ENCODE data around the gene GLT8D2. TPM values are rescaled to one million over a fixed set of nuclear protein-coding genes. Genes with fewer than 3 reads are reported as not detected.
"Not testable (repeated sequence)": the region's sequence is repeated elsewhere in the genome, so short reads cannot be mapped to it uniquely, and the experiment has no call there.

GLT8D2 gene
- total RNA-seq, 1 donor from 2014 or later: 3.9 TPM

DNA sequence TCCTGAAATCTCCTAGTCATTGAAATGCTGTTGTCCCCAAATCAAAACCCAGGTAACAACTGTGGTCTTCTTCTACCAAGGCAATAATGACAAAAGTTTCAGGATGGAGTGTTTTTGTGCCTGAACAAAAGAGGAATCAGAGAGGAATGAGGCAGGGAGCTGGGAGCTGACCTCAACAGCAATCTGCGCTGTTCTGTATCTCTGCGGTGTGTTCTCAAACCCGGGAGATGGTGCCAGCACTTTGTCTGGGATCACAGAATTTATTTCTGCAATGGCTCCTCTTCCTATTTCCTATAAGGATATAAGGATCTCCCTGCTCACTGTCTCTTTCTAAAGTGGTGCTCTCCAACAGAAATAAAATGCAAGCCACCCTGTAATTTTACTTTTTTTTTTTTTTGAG is 449 bp upstream of the GLT8D2 start:
- DNase-seq (ENCODE audit: low read depth in 2 of 2): no peak

DNA sequence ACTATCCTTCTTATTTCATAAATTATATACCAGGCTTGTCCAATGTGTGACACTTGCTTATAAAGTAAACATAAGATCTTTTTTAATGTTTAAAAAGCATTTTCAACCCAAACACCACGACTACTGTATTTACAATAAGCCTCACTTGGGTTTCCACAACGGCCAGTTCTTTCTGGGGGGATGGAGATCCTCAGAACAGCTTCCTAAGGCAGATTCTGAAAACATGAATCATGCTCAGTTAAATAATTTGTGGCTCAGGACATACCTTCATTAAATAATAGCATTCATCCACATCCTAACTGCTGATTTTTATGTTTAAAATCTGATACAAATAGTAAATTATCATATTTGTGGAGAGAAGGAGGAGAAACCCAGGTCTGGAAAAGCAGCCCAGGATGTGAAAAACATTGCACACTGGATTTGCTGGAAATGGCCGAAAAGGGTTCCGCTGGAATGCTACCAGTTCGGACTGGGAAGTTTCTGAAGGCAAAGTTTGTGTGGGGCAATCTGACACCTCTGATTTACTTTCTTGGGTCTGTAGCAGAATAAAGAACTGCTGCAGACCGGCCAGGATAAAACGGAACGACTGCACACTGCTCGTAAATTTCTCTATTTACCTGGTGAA is 597 bp downstream of the GLT8D2 start:
- no peak for DNase-seq (ENCODE audit: low read depth in 2 of 2)

DNA sequence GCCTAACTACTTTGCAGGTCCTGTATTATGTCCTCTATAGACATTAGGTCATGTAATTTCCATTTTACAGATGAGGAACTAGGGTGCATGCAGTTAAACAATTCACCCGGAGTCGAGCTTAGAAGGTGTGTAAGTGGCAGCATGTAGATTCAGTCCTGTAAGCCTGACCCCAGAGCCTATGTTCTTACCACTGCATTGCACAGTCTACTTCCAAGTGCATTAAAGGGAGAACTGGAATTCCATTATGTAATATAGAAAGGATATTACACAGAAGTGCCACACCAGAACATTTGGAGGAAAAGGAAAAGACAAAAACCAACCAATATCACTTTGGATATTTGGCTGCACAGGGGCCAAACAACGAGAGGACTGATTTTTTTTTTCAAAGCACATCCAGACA is 1.2 kb downstream of the GLT8D2 start:
- no peak for DNase-seq (ENCODE audit: low read depth in 2 of 2)

DNA sequence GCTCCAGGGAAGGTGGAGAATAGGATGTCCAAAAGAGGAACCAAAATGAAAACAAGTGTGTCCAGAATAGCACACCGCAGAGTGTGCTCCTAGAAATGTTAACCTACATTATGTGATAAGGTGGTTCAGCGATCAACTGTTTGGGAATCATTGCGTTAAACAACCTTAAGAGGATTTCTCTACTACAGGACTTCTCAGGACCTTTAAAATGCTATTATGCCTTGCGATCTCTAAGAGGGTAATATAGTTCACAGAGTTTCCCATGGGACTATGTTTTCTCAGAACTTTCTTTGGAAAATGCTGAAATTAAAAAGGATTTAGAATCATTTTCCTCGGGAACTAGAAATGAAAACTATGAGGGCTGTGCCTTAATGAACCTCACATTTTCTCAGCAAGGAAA is 1.8 kb downstream of the GLT8D2 start:
- no peak for DNase-seq (ENCODE audit: low read depth in 2 of 2)

DNA sequence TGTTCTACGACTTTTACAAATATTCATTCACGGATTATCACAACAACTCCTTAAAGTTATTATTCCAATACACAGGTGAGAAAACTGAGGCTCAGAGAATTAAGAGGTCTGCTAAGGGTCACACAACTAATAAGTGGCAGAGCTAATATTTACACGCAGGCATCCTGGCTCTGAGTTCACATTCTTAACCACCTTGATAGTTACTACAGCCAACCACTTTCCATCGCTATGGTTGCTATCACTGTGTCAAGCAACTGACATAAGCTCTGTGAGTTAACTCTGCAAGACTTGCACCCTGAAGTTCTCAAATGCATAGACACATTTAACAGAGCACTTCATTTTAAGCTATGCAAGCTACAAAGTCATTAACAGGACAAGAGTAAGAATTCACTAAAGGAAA is 3.7 kb downstream of the GLT8D2 start:
- no peak for DNase-seq (ENCODE audit: low read depth in 2 of 2)

DNA sequence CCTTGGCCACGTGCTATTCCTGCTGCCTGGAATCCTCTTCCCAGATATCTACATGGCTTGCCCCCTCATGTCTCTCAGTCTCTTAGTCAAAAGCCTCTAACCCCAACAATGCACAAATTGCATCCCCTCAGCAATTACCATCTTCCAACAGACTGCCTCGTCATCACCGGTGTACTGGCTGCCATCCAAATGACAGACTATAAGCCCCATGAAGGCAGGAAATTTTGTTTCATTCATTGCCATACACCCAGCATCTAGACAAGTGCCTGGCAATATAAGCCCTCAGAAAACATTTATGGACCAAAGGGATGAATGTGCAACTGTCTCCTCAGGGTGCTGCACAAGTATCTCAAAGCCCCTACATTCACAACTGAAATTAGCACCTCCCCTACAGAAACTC is 5.8 kb downstream of the GLT8D2 start:
- DNase-seq (ENCODE audit: low read depth in 2 of 2): no peak

DNA sequence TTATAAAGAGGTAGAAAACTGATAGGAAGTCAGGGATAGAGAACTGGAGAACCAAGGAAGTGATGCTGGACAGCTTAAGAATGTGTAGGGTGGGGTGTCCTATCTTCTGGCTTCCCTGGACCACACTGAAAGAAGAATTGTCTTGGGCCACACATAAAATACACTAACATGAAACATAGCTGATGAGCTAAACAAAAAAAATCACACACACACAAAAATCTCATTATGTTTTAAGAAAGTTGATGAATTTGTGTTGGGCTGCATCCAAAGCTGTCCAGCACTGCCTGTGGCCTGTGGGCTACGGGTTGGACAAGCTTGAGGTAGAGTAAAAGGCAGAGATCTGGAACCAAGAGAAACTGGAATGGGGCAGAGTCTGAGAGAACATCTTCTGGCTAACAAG is 7.4 kb downstream of the GLT8D2 start:
- DNase-seq (ENCODE audit: low read depth in 2 of 2): no peak

DNA sequence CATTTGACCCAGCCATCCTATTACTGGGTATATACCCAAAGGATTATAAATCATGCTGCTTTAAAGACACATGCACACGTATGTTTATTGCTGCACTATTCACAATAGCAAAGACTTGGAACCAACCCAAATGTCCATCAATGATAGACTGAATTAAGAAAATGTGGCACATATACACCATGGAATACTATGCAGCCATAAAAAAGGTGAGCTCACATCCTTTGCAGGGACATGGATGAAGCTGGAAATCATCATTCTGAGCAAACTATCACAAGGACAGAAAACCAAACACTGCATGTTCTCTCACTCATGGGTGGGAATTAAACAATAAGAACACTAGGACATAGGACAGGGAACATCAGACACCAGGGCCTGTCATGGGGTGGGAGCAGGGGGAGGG is 10.2 kb downstream of the GLT8D2 start:
- DNase-seq (ENCODE audit: low read depth in 2 of 2): not testable (repeated sequence)

DNA sequence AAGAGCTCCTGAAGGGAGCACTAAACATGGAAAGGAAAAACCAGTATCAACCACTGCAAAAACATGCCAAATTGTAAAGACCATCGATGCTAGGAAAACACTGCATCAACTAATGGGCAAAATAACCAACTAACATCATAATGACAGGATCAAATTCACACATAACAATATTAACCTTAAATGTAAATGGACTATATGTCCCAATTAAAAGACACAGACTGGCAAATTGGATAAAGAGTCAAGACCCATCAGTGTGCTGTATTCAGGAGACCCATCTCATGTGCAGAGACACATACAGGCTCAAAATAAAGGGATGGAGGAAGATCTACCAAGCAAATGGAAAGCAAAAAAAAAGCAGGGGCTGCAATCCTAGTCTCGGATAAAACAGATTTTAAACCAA is 13.8 kb downstream of the GLT8D2 start:
- DNase-seq (ENCODE audit: low read depth in 2 of 2): not testable (repeated sequence)

DNA sequence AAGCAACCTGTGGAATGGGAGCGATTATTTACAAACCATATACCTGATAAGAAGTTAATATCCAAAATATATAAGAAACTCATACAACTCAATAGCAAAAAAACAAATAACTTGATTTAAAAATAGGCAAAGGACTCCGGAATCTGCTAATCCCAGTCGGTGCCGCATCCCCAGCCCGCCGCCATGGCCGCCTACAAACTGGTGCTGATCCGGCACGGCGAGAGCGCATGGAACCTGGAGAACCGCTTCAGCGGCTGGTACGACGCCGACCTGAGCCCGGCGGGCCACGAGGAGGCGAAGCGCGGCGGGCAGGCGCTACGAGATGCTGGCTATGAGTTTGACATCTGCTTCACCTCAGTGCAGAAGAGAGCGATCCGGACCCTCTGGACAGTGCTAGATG is 19.4 kb downstream of the GLT8D2 start:
- DNase-seq (ENCODE audit: low read depth in 2 of 2): not testable (repeated sequence)

DNA sequence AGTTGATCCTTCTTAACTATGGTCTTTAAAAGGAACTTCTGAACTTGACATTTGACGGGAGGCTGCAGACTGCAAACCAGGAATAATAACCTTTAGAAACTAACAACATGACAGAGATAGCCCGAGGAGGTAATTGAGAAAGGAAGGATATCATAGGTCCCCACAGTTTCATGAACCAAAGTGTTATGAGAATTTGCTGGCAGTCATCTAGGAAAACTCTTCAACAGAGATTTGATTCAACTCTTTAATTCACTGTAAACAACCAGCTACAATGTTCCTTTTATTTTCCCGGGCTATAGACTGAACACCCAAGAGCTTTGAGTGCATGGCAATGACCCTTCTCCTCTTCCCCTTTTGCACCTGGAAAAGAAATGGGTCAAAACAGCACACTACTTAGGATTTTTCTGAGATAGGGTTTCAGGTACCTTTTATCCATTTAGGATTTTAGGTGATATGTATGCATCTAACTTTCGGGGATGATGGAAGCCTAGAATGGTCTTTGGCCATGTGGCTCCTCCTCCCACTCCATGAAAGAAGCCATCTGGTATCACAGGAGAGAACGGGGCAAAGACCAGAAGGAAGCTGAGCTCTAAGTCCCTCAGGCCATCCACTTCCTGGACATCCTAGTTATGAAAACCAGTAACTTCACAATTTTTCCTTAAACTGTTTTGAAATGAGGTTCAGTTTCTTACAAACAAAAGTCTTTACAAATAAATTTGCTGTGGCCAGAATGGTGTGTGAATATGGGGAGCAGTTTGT is 23.0 kb downstream of the GLT8D2 start:
- no peak for DNase-seq (ENCODE audit: low read depth in 2 of 2)

DNA sequence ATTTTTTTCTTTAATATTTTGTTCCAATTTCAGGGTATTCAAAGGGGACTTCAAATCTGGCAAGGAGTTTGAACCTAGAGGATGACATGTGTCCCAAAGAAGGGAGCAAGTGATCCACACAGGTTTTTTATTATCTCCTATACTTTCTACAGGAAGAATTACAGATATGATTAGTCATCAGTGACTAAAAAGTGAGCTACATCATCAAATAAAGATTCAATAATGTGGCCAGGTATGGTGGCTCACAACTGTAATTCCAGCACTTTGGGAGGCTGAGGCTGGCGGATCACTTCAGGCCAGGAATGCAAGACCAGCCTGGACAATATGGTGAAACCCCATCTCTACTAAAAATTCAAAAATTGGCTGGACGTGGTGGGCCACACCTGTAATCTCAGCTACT is 24.2 kb downstream of the GLT8D2 start:
- no peak for DNase-seq (ENCODE audit: low read depth in 2 of 2)

DNA sequence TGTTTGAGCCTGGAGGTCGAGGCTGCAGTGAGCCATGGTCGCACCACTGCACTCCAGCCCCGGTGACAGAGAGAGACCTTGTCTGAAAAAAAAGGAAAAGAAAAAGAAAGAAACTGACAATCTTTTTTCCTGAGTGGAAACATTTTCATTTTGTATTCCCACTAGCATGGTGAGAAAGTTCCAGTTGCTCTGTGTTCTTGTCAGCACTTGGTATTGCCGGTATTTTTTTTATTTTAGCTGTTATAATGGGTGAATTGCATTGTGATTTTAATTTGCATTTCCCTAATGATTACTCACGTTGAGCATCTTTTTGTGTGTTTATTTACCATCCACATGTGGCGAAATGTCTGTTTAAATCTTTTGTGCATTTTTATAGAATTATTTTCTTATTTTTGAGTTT is 25.6 kb downstream of the GLT8D2 start:
- no peak for DNase-seq (ENCODE audit: low read depth in 2 of 2)

DNA sequence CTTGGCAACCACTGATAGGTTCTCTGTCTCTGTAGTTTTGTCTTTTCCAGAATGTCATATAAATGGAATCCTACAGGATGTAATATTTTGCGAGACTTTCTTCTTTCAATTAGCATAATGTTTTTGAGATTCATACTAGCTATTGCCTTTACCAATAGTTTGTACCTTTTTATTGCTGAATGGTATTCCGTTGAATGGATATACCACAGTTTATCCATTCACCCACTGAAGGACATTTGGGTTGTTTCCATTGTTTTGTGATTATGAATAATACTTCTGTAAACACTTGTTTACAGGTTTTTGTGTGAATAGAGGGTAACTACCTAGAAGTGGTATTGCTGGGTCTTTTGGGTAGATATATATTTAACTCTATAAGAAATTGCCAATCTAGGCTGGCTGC is 26.3 kb downstream of the GLT8D2 start:
- no peak for DNase-seq (ENCODE audit: low read depth in 2 of 2)

DNA sequence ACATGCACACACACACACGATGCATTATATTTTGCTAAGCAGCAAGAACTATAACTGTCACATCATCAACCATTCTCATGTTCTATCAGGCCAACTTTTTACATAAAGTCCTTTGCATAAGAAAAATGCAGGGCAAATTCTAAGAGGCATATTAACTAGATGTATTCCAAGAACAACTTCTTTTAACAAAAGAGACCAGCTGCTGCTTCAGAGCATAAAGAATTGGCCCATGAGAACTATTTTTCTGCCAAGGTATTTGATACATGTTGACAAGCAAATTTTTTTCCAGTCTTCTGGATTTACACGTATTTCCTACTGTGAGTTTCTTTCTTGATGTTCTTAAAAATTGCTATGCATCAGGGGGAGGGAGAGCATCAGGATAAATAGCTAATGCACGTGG is 27.2 kb downstream of the GLT8D2 start:
- DNase-seq (ENCODE audit: low read depth in 2 of 2): no peak

DNA sequence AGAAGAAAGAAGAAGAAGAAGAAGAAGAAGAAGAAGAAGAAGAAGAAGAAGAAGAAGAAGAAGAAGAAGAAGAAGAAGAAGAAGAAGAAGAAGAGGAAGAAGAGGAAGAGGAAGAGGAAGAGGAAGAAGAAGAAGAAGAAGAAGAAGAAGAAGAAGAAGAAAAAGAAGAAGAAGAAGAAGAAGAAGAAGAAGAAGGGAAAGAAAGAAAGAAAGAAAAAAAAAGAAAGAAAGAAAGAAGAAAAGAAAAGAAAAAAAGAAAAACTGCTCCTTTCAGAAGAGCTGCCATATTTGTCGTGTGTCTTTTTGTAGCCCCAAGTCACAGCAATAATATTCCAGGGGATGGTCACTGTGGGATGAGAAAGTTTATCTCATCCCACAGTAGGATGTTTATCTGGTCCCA is 28.1 kb downstream of the GLT8D2 start:
- not testable (repeated sequence) for DNase-seq (ENCODE audit: low read depth in 2 of 2)

DNA sequence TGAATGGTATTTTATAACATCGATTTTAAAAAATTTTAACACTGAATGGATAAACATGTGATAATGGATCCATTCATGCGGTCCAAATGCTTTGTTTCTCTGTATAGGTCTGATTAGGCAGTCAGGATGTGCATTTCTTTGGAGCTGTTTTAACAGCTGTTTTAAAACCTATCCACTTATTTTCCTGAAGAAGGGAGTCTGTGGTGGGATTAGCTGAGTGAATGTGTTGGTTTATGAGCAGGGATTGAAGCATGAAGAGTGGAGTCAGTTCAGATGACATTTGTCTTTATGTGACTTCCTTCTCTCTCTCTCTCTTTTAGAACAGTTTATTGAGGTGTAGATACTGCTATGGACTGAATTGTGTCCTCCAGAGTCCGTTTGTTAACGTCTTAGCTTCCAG is 37.7 kb downstream of the GLT8D2 start:
- peak in 1 of 2 donors; percentile 2 for DNase-seq (ENCODE audit: low read depth in 2 of 2)

DNA sequence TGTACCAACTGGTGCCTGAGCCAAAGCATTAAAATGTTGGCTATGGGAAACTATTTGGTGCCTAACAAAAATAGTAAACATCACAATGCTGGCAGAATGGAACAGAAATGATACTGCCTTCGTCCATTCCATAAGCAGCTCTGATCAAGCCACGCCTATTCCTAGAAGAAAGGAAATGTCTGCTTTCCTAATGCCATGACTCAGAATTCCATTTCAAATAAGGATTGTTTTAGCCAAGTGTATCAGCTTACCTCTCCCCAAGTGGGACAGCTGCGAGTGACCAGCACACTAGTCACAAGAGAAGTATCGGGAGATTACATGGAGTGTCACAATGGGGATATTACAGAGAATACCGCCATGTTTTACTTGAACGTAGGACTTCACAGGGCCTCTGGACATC is 38.7 kb downstream of the GLT8D2 start:
- peak in 1 of 2 donors; percentile 87 for DNase-seq (ENCODE audit: low read depth in 2 of 2)

DNA sequence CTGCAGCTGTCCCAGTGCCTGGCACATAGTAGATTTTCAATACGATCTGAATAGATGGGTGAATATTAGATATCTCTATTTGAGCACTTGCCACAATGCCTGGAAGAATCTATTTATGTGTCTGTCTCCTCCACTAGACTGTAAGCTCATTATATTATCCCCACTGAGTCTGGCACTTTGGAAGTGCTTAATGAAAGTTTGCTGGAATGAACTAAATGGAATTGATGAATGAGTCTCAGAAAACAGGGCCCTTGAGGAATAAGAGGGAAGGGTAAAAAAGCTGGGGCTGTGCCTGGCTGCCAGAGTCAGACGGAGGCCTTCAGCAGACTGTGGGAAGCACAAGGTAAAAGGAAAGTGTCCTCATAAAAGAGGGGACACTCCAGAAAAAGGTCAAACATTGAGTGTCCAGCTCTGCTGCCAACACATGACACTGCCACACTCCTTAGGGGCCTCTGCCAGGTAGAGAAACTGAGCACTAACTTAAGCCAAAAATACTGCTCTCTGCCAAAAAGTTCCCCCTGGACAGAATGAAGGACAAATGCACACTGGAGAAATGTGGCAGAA is 39.3 kb downstream of the GLT8D2 start:
- DNase-seq (ENCODE audit: low read depth in 2 of 2): no peak

DNA sequence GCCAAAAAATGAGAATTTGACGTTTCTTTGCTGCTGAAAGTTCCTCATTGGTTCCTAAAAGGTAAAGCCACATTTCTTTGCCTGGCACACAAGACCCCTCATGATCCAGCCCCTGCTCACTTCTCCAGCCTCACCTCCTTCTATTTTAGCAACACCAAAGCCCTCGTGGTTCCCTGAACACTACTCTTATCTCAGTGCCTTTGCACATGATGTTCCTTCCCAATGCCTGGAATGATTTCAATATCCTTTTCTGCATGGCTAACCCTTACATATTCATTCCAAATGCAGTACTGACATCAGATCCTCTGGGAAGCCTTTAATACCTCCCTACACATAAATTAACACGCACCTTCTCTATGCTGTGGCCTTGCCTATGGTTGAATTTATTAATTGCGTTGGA is 39.9 kb downstream of the GLT8D2 start:
- DNase-seq (ENCODE audit: low read depth in 2 of 2): no peak

DNA sequence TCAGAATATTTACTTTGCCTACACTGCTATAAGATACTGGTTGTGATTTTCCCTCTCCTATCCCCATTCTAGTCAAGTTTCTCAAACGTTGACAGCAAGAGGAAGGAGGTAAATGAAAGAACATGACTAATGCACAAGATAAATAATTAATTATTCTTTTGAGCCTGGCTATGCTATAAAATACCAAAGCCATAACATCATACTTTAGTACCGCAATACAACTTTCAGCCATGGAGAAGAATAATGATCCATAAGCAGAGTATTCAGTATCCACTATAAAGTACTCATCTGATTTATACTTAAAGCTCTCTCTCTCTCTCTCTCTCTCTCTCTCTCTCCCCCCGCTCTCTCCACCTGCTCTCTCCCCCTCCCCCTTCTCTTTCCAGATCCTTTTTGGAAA is 43.1 kb downstream of the GLT8D2 start:
- DNase-seq (ENCODE audit: low read depth in 2 of 2): peak in 1 of 2 donors; percentile 27

DNA sequence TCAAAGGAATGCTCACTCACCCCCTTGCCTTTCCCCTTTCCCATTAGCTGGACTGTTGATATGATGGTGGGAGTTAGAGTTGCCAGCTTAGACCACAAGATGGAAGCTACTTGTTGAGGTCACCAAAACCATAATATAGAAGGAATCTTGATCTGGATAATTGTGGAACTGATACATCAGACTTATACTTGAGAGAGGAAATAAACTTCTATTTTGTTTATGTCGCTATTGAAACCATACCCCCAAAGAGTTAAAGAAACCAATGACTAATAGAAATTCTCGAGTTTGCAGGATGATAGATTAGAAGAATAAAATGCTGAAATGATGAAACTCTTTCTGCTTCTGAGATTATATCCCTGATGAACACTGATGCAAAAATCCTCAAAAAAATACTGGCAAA is 46.4 kb downstream of the GLT8D2 start:
- no peak for DNase-seq (ENCODE audit: low read depth in 2 of 2)

DNA sequence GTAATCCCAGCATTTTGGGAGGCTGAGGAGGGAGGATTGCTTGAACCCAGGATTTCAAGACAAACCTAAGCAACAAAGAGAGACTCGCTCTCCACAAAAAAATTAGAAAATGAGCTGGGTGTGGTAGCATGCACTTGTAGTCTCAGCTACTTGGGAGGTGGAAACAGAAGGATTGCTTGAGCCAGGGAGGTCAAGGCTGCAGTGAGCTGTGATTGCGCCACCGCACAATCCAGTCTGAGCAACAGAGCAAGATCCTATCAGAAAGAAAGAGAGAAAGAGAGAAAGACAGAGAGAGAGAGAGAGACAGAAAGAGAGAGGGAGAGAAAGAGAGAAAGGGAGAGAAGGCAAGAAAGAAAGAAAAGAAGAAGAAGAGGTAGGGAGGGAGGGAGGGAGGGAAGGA is 47.3 kb downstream of the GLT8D2 start:
- no peak for DNase-seq (ENCODE audit: low read depth in 2 of 2)

Data from dermis microvascular lymphatic vessel endothelial cell (primary cell).